Measurements from ENCODE around the gene GPR17. TPM values are rescaled to one million over a fixed set of nuclear protein-coding genes. Genes with fewer than 3 reads are reported as not detected.
A peak's percentile ranks its signal among the peaks of the same experiment; 100 is the strongest.

GPR17 gene
- polyA plus RNA-seq, 12 donors, result 2.3 to 8.9 (median 3.4) TPM; not detected in 2

DNA sequence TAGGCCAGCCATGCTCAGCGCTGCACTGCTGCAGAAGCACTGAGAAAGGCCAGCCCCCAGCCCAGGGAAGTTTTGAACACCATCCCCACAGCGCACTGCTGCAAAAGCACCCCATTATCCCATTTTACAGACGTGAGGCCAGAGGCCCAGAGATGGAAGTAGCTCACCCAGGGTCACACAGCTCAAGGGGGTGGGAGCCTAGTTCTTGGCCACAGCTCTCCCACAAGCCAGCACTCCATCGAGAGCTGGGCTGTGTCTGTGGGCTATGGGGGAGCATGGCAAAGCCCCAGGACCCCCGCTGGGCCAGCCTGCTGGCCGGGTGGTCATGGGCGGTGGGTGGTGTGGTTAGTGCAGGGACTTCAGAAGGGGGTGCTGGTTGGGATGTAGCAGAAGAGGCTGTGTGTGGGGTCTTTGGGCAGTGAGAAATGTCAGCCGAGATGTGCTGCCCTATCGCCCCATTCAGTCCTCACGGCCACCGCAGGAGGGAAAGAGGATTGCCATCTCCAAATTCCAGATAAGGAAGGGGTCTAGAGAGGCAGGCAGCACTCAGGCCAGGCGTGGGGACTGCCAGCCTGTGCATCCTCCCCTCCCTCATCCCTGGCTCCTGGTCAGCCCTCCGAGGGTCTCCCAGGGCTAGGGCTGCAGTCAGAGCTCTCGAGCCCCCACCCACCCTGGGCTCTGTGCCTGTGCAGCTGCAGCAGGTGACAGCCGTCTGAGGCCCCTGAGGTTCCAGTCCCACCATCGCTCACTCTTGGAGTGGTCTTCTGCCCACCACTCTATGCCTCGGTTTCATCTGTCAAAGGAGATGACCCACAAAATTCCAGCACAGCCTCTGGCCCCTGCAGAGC is 17.0 kb upstream of the GPR17 start:
- no peak for DNase-seq

DNA sequence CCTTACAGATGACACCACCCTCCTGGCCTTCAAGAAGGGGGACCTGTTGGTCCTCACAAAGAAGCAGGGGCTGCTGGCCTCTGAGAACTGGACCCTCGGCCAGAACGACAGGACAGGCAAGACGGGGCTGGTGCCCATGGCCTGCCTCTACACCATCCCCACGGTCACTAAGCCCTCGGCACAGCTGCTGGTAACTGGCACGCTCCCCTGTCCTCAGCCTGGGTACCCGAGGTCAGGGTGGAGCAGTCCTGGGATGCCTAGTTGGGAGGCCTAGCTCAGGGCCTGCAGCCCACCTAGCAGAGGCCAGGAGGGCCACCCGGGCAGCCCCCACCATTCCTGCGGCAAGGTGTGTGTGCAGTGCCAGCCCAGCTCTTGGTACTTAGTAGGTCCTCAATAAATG is 16.3 kb upstream of the GPR17 start:
- DNase-seq, result no peak

- no peak for DNase-seq
Measured at GRCh38 chr2:127630096-127630863, 15.7 kb upstream of the GPR17 start.

DNA sequence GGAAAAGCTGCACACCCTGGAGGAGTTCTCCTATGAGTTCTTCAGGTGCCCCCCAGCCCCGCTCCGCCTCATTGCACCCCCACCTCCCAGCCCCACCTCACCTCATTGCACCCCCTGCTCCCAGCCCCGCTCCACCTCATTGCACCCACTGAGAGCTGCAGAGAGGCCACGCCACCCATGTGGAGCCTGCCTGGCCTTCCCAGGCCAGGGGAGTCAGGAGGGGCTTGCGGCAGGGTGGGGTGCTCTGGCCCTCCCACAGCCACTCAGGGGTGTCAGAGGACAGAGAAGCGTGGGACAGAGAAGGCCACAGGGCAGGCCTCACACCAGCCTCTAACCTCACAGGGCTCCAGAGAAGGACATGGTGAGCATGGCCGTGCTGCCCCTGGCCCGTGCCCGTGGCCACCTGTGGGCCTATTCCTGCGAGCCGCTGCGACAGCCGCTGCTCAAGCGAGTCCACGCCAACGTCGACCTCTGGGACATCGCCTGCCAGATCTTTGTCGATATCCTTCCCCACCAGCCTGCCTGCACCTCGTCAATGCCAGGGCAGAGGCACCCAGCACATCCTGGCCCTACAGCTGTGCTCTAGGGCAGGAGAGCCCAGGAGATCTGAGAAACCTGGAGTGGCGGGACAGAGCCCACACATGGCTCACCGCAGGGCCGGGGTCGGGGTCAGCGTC is 15.0 kb upstream of the GPR17 start:
- no peak for DNase-seq

DNA sequence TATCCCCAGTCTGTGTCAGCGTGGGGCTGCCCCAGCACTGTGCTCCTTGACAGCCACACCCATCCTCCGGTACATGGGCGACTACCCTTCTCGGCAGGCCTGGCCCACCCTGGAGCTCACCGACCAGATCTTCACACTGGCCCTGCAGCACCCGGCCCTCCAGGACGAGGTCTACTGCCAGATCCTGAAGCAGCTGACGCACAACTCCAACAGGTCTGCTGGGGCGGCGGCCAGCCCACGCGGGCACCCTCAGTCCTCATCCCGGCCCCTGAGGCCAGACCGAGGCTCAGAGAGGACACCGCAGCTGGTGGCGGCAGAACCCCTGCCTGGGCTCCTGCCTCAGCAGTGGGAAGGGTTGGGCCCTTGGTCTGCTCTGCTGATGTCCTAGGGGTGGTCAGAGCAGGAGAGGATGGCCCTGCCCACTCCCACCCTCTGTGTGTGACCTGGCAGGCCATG is 14.4 kb upstream of the GPR17 start:
- DNase-seq, result no peak

GRCh38 chr2:127631997-127632581 is 13.9 kb upstream of the GPR17 start:
- no peak for DNase-seq

- no peak for DNase-seq
Measured at GRCh38 chr2:127632592-127633489, 13.1 kb upstream of the GPR17 start.

GRCh38 chr2:127633556-127634065 is 12.3 kb upstream of the GPR17 start:
- no peak for DNase-seq

DNA sequence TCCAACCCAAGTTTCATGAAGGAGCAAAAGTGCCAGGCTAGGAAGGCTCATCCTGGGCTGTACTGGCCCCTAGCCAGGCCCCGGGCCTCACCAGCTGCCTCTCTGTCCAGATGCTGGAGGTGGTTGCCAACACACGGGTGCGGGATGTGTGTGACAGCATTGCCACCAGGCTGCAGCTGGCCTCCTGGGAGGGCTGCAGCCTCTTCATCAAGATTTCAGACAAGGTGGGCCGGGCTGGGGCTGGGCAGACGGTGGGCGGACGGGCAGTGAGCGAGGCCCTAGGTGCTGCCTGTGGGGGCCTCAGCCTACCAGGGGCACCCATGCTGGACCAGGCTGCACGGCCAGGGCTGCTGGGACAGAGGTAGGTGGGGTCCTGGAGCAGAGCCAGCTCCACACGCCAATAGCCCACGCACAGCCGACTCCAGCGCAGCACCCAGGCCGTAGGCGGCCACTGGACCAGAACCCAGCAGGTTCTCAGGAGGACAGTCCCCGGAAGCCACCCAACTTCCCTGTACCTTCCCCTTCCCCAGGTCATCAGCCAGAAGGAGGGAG is 11.8 kb upstream of the GPR17 start:
- DNase-seq, result no peak

GRCh38 chr2:127634626-127635379 is 11.2 kb upstream of the GPR17 start:
- DNase-seq, result no peak

DNA sequence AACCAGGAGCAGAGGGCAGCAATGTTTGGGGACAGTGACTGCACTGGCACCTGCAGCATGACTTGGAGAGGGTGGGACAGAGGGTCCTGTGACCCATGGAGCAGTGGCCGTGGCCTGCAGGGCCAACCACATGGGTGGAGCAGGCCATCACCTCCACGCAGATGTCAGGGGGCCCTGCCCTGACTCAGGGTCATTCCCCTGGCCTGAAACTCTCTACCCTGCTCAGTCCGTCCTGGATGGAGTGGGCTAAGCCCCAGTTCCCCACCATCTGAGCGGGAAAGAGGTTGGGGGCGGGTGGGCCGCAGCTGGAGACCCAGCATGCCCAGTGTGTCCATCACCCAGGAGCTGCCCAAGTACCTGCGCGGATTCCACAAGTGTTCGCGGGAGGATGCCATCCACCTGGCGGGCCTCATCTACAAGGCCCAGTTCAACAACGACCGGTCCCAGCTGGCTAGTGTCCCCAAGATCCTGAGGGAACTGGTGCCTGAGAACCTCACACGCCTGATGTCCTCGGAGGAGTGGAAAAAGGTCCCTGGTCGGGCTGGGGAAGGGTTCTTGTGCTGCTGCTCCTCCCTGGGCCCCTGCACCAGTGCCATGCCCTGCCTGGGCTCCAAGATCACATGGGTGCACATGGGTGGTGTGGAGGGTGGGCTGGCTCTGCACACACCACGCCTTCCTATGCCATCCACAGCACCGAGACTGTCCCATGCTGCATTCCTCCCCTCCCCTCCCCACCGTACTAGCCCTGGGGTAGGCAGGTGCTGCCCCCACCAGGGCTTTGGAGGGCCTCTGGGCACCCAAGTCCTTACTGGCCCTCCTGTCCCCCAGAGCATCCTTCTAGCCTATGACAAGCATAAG is 10.3 kb upstream of the GPR17 start:
- no peak for DNase-seq

DNA sequence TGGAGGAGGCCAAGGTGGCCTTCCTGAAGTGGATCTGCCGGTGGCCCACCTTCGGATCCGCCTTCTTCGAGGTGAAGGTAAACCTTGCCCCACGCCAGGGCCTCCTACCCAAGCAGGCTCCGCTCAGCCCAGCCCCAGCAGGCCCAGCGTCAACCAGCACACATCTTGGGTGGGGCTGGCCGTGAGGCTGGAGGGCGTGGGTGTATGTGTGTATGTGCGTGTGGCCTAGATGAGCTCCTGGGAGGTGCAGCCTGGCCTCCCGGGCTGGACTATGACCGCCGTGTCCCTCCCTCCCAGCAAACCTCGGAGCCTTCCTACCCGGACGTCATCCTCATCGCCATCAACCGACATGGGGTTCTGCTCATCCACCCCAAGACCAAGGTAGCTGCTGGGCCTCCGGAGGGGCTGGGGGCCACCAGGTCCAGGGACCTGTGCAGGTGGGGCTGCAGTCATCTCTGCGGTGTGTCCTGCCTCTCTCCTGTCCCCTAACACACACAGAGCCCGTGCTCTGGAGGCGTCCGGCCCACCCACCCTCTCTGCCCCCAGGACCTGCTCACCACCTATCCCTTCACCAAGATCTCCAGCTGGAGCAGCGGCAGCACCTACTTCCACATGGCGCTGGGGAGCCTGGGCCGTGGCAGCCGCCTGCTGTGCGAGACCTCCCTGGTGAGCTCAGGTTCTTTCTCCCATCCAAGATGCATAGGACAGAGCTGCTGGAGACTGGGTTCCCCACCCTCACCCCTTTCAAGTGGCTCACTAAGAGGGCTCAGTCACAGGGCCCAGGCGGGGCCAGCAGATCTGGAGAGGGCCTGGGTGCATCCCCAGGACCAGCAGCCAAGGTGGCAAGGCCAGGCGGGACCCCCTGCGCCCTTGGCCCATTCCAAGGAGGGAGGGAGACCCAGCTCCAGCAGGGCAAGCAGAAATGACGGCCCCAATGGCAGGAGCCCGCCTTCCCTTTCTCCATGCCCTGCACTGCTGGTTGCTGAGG is 9.4 kb upstream of the GPR17 start:
- no peak for DNase-seq

DNA sequence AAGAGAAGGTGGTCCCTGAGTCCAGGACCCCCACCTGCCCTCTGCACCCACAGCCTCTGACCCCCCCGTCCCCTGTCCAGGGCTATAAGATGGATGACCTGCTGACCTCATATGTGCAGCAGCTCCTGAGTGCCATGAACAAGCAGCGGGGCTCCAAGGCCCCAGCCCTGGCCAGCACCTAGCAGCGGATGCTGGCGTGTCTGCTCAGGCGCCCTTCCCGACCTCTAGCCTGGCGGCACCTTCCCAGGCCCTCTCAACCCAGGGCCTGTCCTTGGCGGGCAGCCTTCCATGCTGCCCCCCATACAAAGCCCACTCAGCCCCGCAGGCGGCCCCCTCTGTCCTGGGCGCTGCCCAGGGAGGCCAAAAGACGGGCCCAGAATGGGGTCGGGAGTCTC is 8.7 kb upstream of the GPR17 start:
- no peak for DNase-seq

GRCh38 chr2:127637725-127638252 is 8.2 kb upstream of the GPR17 start:
- DNase-seq, result peak; percentile 47

GRCh38 chr2:127638361-127639110 is 7.4 kb upstream of the GPR17 start:
- no peak for DNase-seq

GRCh38 chr2:127639111-127639474 is 6.9 kb upstream of the GPR17 start:
- DNase-seq, result no peak
